Neutrophil (primary cell): ENCODE data around the gene SPATA18.

Experiments
- H3K27ac ChIP-seq: fragments of 200-600 bp; sonication (generic); 2 replicates; pipeline ENCODE4 v1.5.1; 2016; ENCODE audit warnings: mild to moderate bottlenecking, moderate library complexity
- H3K27me3 ChIP-seq: fragments of 200-600 bp; sonication (generic); 2 replicates; pipeline ENCODE4 v1.6.0; 2016; ENCODE audit warnings: mild to moderate bottlenecking
- H3K36me3 ChIP-seq: fragments of 200-600 bp; sonication (generic); 2 replicates; pipeline ENCODE4 v1.5.1; 2017
- H3K4me1 ChIP-seq, 2 experiments: fragments of 200-600 bp in 1 of 2; sonication (generic) in 1 of 2; 1 replicate in 1 of 2; 2 replicates in 1 of 2; pipeline versions ENCODE4 v1.5.1 to v1.6.1; 2013 to 2016; ENCODE audit warnings: low read depth in 1 of 2, low read length in 1 of 2, mild to moderate bottlenecking in 1 of 2, moderate library complexity in 1 of 2; ENCODE audit not compliant: control insufficient read depth in 1 of 2, insufficient read depth in 1 of 2
- H3K4me3 ChIP-seq, 2 experiments: fragments of 200-600 bp in 1 of 2; sonication (generic) in 1 of 2; 1 replicate in 1 of 2; 2 replicates in 1 of 2; pipeline ENCODE4 v1.5.1; 2013 to 2016; ENCODE audit warnings: low read depth in 1 of 2, low read length in 1 of 2, mild to moderate bottlenecking in 1 of 2, moderate library complexity in 1 of 2
- H3K9me3 ChIP-seq: fragments of 200-600 bp; sonication (generic); 2 replicates; pipeline ENCODE4 v1.5.1; 2016
- TF ChIP-seq, protein P1 (sequence below): fragments of 200-600 bp; sonication (generic); IDR thresholded peaks from 2 replicates; pipeline ENCODE4 v1.5.1; 2016; ENCODE audit warnings: antibody characterized with exemption

Gene SPATA18

GRCh38 chr4:52144372-52144771, 93.3 kb downstream of the SPATA18 start:
- H3K4me1 ChIP-seq, result no peaks in the 10 kb centered on the region
- no peak overlapping the region for H3K27ac ChIP-seq
- TF ChIP-seq, protein P1, sequence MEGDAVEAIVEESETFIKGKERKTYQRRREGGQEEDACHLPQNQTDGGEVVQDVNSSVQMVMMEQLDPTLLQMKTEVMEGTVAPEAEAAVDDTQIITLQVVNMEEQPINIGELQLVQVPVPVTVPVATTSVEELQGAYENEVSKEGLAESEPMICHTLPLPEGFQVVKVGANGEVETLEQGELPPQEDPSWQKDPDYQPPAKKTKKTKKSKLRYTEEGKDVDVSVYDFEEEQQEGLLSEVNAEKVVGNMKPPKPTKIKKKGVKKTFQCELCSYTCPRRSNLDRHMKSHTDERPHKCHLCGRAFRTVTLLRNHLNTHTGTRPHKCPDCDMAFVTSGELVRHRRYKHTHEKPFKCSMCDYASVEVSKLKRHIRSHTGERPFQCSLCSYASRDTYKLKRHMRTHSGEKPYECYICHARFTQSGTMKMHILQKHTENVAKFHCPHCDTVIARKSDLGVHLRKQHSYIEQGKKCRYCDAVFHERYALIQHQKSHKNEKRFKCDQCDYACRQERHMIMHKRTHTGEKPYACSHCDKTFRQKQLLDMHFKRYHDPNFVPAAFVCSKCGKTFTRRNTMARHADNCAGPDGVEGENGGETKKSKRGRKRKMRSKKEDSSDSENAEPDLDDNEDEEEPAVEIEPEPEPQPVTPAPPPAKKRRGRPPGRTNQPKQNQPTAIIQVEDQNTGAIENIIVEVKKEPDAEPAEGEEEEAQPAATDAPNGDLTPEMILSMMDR, result no peak

More at GRCh38 chr4:52144372-52144771, 93.3 kb downstream of the SPATA18 start:
- H3K36me3 ChIP-seq, result no peaks in the 10 kb centered on the region
- H3K4me3 ChIP-seq, result no peak overlapping the region
- no peaks in the 10 kb centered on the region for H3K27me3 ChIP-seq
- H3K9me3 ChIP-seq, result peaks cover 6% of the 10 kb centered on the region
